B cell (primary cell): ENCODE data around the gene COPZ1. TPM values are rescaled to one million over a fixed set of nuclear protein-coding genes. Genes with fewer than 3 reads are reported as not detected.

Experiments
- ATAC-seq: fragments of 200-7000 bp; cut with Tn5 transposase; one replicate; pipeline ENCODE4 v1.10.0; 2021; ENCODE audit warnings: low read depth, mild to moderate bottlenecking, moderate number of reproducible peaks, moderate library complexity
- CTCF ChIA-PET: fragments of 350-600 bp; sonication (Branson Sonifier 250); formaldehyde crosslinking; loops from one replicate; lab custom pipeline; 2021; ENCODE audit warnings: antibody characterized with exemption, inconsistent platforms; lab: Charles Lee
- POLR2A ChIA-PET: fragments of 350-600 bp; sonication (Branson Sonifier 250); formaldehyde crosslinking; loops from one replicate; lab custom pipeline; 2021; ENCODE audit warnings: antibody characterized with exemption; lab: Charles Lee
- DNase-seq: peaks from one replicate; pipeline ENCODE4 v3.0.0; 2013
- H2AFZ ChIP-seq: 2 replicates; pipeline ENCODE4 v1.6.1; 2012; ENCODE audit warnings: mild to moderate bottlenecking, low read depth, low read length; ENCODE audit not compliant: insufficient read depth, poor library complexity, severe bottlenecking
- H3K27ac ChIP-seq, 2 donors: 1 replicate in 1 of 2; 2 replicates in 1 of 2; pipeline ENCODE4 v1.5.1; 2012 to 2013; ENCODE audit warnings: low read length in 2 of 2, mild to moderate bottlenecking in 2 of 2, moderate library complexity in 1 of 2
- H3K27me3 ChIP-seq, 4 experiments: fragments of 200-600 bp in 1 of 4; sonication (generic) in 1 of 4; replicated peaks in 1 of 4; 1 replicate in 2 of 4; 2 replicates in 2 of 4; pipeline versions ENCODE4 v1.6.1 to v1.7.0; 2013 to 2016; ENCODE audit warnings: low read length in 3 of 4, mild to moderate bottlenecking in 2 of 4, mixed read lengths in 1 of 4, moderate library complexity in 1 of 4; ENCODE audit not compliant: insufficient read depth in 4 of 4, control insufficient read depth in 3 of 4; ENCODE audit errors: control extremely low read depth in 1 of 4
- H3K36me3 ChIP-seq, 2 experiments: replicated peaks in 1 of 2; 1 replicate in 1 of 2; 2 replicates in 1 of 2; pipeline versions ENCODE4 v1.6.1 to v1.7.1; 2013; ENCODE audit warnings: low read length in 1 of 2; ENCODE audit not compliant: insufficient read depth in 2 of 2, control insufficient read depth in 1 of 2; ENCODE audit errors: control extremely low read depth in 1 of 2, extremely low read depth in 1 of 2
- H3K4me1 ChIP-seq, 2 donors: fragments of 200-600 bp in 1 of 2; sonication (generic) in 1 of 2; 1 replicate in 1 of 2; 2 replicates in 1 of 2; pipeline versions ENCODE4 v1.5.1 to v1.6.1; 2013 to 2017; ENCODE audit warnings: low read length in 2 of 2; ENCODE audit not compliant: control insufficient read depth in 2 of 2, insufficient read depth in 2 of 2
- H3K4me2 ChIP-seq: replicated peaks from 2 replicates; pipeline ENCODE3; 2012; ENCODE audit warnings: mild to moderate bottlenecking, low read depth, low read length; ENCODE audit not compliant: poor library complexity, severe bottlenecking
- H3K4me3 ChIP-seq, 5 experiments: fragments of 200-600 bp in 1 of 5; sonication (generic) in 1 of 5; 1 replicate in 3 of 5; 2 replicates in 2 of 5; pipeline versions ENCODE4 v1.5.1 to v1.7.0; 2011 to 2016; ENCODE audit warnings: low read length in 4 of 5, mild to moderate bottlenecking in 4 of 5, low read depth in 2 of 5, control low read depth in 1 of 5, moderate library complexity in 1 of 5; ENCODE audit not compliant: insufficient read depth in 1 of 5; ENCODE audit errors: control extremely low read depth in 1 of 5, extremely low read depth in 1 of 5
- H3K79me2 ChIP-seq: fragments of 200-600 bp; sonication (generic); one replicate; pipeline ENCODE4 v1.6.0; 2016; ENCODE audit warnings: low read length; ENCODE audit not compliant: control insufficient read depth, insufficient read depth
- H3K9ac ChIP-seq: fragments of 200-600 bp; sonication (generic); 2 replicates; pipeline ENCODE4 v1.6.1; 2017; ENCODE audit warnings: mild to moderate bottlenecking, low read length, moderate library complexity
- H3K9me3 ChIP-seq, 3 donors: one replicate each; pipeline versions ENCODE4 v1.6.1 to v1.7.1; 2013; ENCODE audit warnings: low read length in 2 of 3; ENCODE audit not compliant: control insufficient read depth in 2 of 3, insufficient read depth in 1 of 3; ENCODE audit errors: control extremely low read depth in 1 of 3
- H4K20me1 ChIP-seq: 2 replicates; pipeline ENCODE4 v1.6.0; 2012; ENCODE audit warnings: mild to moderate bottlenecking, low read length; ENCODE audit not compliant: insufficient read depth, control insufficient read depth, poor library complexity, severe bottlenecking
- H3K27ac Mint-ChIP-seq: one replicate; pipeline ENCODE4 v1.8.0; 2021; ENCODE audit warnings: mixed read lengths
- H3K27me3 Mint-ChIP-seq: one replicate; pipeline ENCODE4 v1.8.0; 2021; ENCODE audit warnings: mixed read lengths
- H3K4me1 Mint-ChIP-seq: one replicate; pipeline ENCODE4 v1.8.0; 2021; ENCODE audit warnings: mixed read lengths
- H3K4me3 Mint-ChIP-seq: one replicate; pipeline ENCODE4 v1.8.0; 2021; ENCODE audit warnings: mixed read lengths
- H3K9me3 Mint-ChIP-seq: one replicate; pipeline ENCODE4 v1.8.0; 2022; ENCODE audit warnings: mixed read lengths; ENCODE audit not compliant: insufficient read depth
- EZH2 ChIP-seq: IDR thresholded peaks from 2 replicates; pipeline ENCODE4 v1.6.1; 2012; ENCODE audit warnings: borderline replicate concordance, low read depth, mild to moderate bottlenecking, moderate library complexity, low read length; ENCODE audit not compliant: insufficient read depth, poor library complexity, severe bottlenecking
- WGBS: methylation state at CpG from one replicate; pipeline ENCODE4 v1.1.5; 2013; ENCODE audit warnings: missing lambda C conversion rate; ENCODE audit not compliant: insufficient coverage; 5-methylcytosine and 5-hydroxymethylcytosine counted together
- intact Hi-C: fragments of 100-400 bp; cut with micrococcal nuclease; formaldehyde crosslinking; loops from one replicate; pipeline ENCODE4 v1.10.0; 2022
- polyA plus RNA-seq: library from polyadenylated mRNA; depleted of rRNA; stranded (reverse); fragments of >200 nt; gene quantifications from 2 replicates; pipeline ENCODE4 v1.2.3, GENCODE V29; 2012
- total RNA-seq, 2 donors: library from RNA; stranded (reverse); fragments of 120-200 nt in 1 of 2; gene quantifications; 1 replicate in 1 of 2; 2 replicates in 1 of 2; pipeline versions ENCODE4 v1.2.3 to v1.2.4, GENCODE V29; 2013 to 2022
- TF ChIP-seq, protein P1 (sequence below): fragments of 200-600 bp; IDR thresholded peaks from one replicate; pipeline ENCODE4 v1.8.0; 2022; ENCODE audit warnings: antibody characterized with exemption, mild to moderate bottlenecking

Gene COPZ1
- total and polyA plus RNA-seq, 2 donors (not counting 1 experiment from before 2014, with no cell fraction given), result 54.9 to 72.1 TPM

DNA sequence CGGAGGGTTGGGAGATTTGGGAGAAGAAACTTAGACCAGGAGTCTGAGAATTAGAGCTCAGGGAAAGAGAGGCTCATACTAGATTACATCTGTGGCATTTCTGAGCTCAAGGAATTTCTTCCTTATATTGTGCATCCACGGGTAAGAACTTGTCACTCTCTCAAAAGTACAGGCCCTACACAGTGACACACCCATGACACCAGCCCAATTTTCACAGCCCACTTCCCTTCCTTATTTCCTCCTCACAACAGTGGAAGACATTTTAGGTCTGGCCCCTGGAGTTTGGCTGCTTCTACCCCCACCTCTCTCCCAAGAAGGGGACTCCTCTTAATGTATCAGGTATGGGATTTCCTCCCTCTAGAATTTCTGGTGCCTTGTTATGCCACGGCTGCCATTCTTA lies 68.8 kb downstream of the COPZ1 start:
- no peaks in the 10 kb centered on the region for H3K9me3 ChIP-seq
- H3K4me3 ChIP-seq, result no peak overlapping the region
- ATAC-seq (no peak), DNase-seq (no peak)
- intact Hi-C loops, result loop anchor here (1.0 kb wide), 1 partner anchor 142 kb away; no protein-coding TSS in a partner anchor
- Mint-ChIP-seq H3K4me3 (peak overlapping the region; percentile 17), H3K4me1 (peaks cover 40% of the 10 kb centered on the region), H3K9me3 (no peaks in the 10 kb centered on the region), H3K27me3 (no peaks in the 10 kb centered on the region), H3K27ac (no peak overlapping the region)
- TF ChIP-seq, protein P1, sequence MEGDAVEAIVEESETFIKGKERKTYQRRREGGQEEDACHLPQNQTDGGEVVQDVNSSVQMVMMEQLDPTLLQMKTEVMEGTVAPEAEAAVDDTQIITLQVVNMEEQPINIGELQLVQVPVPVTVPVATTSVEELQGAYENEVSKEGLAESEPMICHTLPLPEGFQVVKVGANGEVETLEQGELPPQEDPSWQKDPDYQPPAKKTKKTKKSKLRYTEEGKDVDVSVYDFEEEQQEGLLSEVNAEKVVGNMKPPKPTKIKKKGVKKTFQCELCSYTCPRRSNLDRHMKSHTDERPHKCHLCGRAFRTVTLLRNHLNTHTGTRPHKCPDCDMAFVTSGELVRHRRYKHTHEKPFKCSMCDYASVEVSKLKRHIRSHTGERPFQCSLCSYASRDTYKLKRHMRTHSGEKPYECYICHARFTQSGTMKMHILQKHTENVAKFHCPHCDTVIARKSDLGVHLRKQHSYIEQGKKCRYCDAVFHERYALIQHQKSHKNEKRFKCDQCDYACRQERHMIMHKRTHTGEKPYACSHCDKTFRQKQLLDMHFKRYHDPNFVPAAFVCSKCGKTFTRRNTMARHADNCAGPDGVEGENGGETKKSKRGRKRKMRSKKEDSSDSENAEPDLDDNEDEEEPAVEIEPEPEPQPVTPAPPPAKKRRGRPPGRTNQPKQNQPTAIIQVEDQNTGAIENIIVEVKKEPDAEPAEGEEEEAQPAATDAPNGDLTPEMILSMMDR, result no peak
- no peak for TF ChIP-seq EZH2
- H3K27ac ChIP-seq, result no peak overlapping the region
- H3K79me2 ChIP-seq, result peaks cover 6% of the 10 kb centered on the region
- no peaks in the 10 kb centered on the region for H3K36me3 ChIP-seq
- H3K4me1 ChIP-seq, result peaks cover 36 to 46% of the 10 kb centered on the region in 2 donors
- ChIA-PET CTCF (interaction anchor here (0.5 to 4.5 kb wide), 20 partner anchors 9 to 178 kb away, joined by 3 to 49 read pairs (median 5); partner anchors contain the start of gene ITGA5), POLR2A (interaction anchor here (0.7 kb wide), 1 partner anchor 25 kb away, joined by 3 read pairs; no protein-coding TSS in a partner anchor)
- H3K9ac ChIP-seq, result no peak overlapping the region
- H3K27me3 ChIP-seq, result no peaks in the 10 kb centered on the region
- H2AFZ ChIP-seq, result peak overlapping the region; percentile 3
- H4K20me1 ChIP-seq, result no peaks in the 10 kb centered on the region
- peak overlapping the region; percentile 8 for H3K4me2 ChIP-seq
- WGBS, result 29% methylated on average over 1 of the region's 3 CpGs

DNA sequence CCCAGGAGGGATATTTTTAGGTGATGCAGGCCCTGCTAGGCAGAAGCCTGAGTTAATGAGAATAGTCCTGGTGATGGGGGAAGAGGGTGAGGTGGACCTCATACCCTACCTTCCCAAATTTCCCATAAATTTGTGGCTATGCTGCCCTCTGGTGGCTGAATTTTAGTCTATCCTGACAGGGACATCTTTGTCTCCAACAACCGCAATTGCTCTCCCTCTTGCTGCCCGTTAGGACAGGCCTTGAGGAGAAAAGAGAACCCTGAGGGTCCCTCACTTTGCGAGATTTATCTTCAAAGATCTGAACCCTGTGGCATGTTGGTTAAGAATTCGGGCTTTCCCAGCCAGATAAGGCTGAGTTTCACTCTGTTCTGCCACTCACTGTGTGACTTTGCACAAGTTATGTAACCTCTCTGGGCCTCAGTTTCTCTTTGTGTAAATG lies 69.4 kb downstream of the COPZ1 start:
- DNase-seq, result peak; percentile 70
- 68% methylated on average over 3 of the region's 4 CpGs for WGBS
- Mint-ChIP-seq H3K27ac (no peak overlapping the region), H3K4me1 (peaks cover 36% of the 10 kb centered on the region), H3K9me3 (no peaks in the 10 kb centered on the region), H3K27me3 (no peaks in the 10 kb centered on the region), H3K4me3 (peak overlapping the region; percentile 17)
- H2AFZ ChIP-seq, result no peak overlapping the region
- H3K4me3 ChIP-seq, result no peak overlapping the region
- ATAC-seq, result no peak
- CTCF ChIA-PET, result interaction anchor here (0.5 to 4.5 kb wide), 11 partner anchors 15 to 179 kb away, joined by 3 to 49 read pairs (median 4); no protein-coding TSS in a partner anchor
- peaks cover 6% of the 10 kb centered on the region for H3K79me2 ChIP-seq
- H3K27ac ChIP-seq, result no peak overlapping the region
- H3K27me3 ChIP-seq, result no peaks in the 10 kb centered on the region
- POLR2A ChIA-PET, result no interaction called here
- TF ChIP-seq EZH2, result no peak
- TF ChIP-seq, protein P1, result peak; percentile 77
- no peak overlapping the region for H3K9ac ChIP-seq
- no peaks in the 10 kb centered on the region for H3K36me3 ChIP-seq
- intact Hi-C loops, result loop anchor here (1.0 kb wide), 1 partner anchor 143 kb away; no protein-coding TSS in a partner anchor
- H4K20me1 ChIP-seq, result no peaks in the 10 kb centered on the region
- H3K9me3 ChIP-seq, result no peaks in the 10 kb centered on the region
- peaks cover 30 to 40% of the 10 kb centered on the region in 2 donors for H3K4me1 ChIP-seq
- peak overlapping the region; percentile 8 for H3K4me2 ChIP-seq
